A673 (cell line): ENCODE measurements around the gene C9. TPM values are rescaled to one million over a fixed set of nuclear protein-coding genes. Genes with fewer than 3 reads are reported as not detected.

Source experiments
- BruUV-seq: library from RNA; stranded (reverse); fragments of 400-500 nt; replicated peaks from 2 replicates; lab custom pipeline; 2021; lab: Mats Ljungman, UMichigan
- CTCF ChIA-PET: fragments of 300-600 bp; sonication (Branson Sonifier 250); formaldehyde crosslinking; loops from one replicate; lab custom pipeline; 2022; ENCODE audit warnings: antibody characterized with exemption; lab: Charles Lee
- POLR2A ChIA-PET: fragments of 300-600 bp; sonication (Branson Sonifier 250); formaldehyde crosslinking; loops from one replicate; lab custom pipeline; 2022; ENCODE audit warnings: antibody characterized with exemption; ENCODE audit not compliant: low non-redundant PET; lab: Charles Lee
- DNase-seq: peaks from one replicate; pipeline ENCODE4 v3.0.0-alpha.2; 2015; ENCODE audit warnings: low spot score
- H3K27ac ChIP-seq: fragments of 200-600 bp; sonication (generic); 2 replicates; pipeline ENCODE4 v1.5.1; 2016; ENCODE audit warnings: mixed run types, low read depth, mild to moderate bottlenecking, mixed read lengths, antibody characterized with exemption, low read length; ENCODE audit not compliant: poor library complexity, severe bottlenecking
- H3K27me3 ChIP-seq: fragments of 200-600 bp; sonication (generic); replicated peaks from 2 replicates; pipeline ENCODE4 v1.6.1; 2017; ENCODE audit warnings: mixed run types, low read depth, mild to moderate bottlenecking, mixed read lengths, antibody characterized with exemption, low read length; ENCODE audit not compliant: insufficient read depth, poor library complexity
- H3K36me3 ChIP-seq: fragments of 200-600 bp; sonication (generic); 2 replicates; pipeline ENCODE4 v1.6.1; 2016; ENCODE audit warnings: mixed run types, mild to moderate bottlenecking, mixed read lengths, antibody characterized with exemption, low read length; ENCODE audit not compliant: insufficient read depth, poor library complexity, severe bottlenecking
- H3K4me1 ChIP-seq: fragments of 200-600 bp; sonication (generic); 2 replicates; pipeline ENCODE4 v1.6.1; 2017; ENCODE audit warnings: mixed run types, mild to moderate bottlenecking, mixed read lengths, antibody characterized with exemption, low read length; ENCODE audit not compliant: insufficient read depth, poor library complexity, severe bottlenecking
- H3K4me3 ChIP-seq: fragments of 200-600 bp; sonication (generic); 2 replicates; pipeline ENCODE4 v1.5.1; 2016; ENCODE audit warnings: low read depth, mixed run types, mild to moderate bottlenecking, mixed read lengths, low read length; ENCODE audit not compliant: poor library complexity, severe bottlenecking
- H3K9me3 ChIP-seq: fragments of 200-600 bp; sonication (generic); 2 replicates; pipeline ENCODE4 v1.6.1; 2016; ENCODE audit warnings: mixed run types, low read depth, mild to moderate bottlenecking, mixed read lengths, antibody characterized with exemption, low read length; ENCODE audit not compliant: poor library complexity, severe bottlenecking
- CTCF ChIP-seq: fragments of 300-800, 200-600 bp; sonication (generic); conservative IDR thresholded peaks from 2 replicates; pipeline ENCODE4 v1.5.1; 2017; ENCODE audit warnings: low read depth, mild to moderate bottlenecking, antibody characterized with exemption, low read length, moderate library complexity, mixed read lengths
- EZH2 ChIP-seq: fragments of 200-600 bp; sonication (generic); IDR thresholded peaks from 2 replicates; pipeline ENCODE4 v1.6.1; 2017; ENCODE audit warnings: borderline replicate concordance, low read depth, mild to moderate bottlenecking, mixed read lengths, antibody characterized with exemption, low read length; ENCODE audit not compliant: poor library complexity, severe bottlenecking
- intact Hi-C: fragments of 100-400 bp; cut with micrococcal nuclease; formaldehyde crosslinking; loops from one replicate; pipeline ENCODE4 v1.10.0; 2022; ENCODE audit not compliant: unreplicated experiment
- total RNA-seq: library from RNA; stranded (reverse); gene quantifications from 2 replicates; pipeline ENCODE4 v1.2.3, GENCODE V29; 2021

C9 gene
- total RNA-seq, 1 experiment from 2014 or later: not detected

DNA sequence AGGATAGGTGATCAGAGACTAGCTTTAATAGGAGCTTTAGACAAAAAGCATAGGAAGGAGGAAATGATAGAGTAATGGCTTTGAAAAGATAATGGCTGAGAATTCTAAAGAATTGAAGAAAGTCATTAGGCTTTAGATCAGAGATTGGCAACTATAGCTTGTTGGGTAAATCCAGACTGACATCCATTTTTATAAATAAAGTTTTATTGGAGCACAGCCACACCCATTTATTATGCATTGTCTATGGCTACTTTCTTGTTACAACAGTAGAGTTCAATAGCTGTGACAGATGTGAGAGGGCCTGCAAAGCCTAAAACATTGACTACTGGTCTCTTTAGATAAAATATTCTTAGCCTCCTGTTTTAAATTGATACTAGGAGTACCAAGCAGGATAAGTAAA, 104.2 kb downstream of the C9 start:
- Histone ChIP-seq H3K36me3 (no peaks in the 10 kb centered on the region), H3K27ac (no peak overlapping the region), H3K9me3 (no peaks in the 10 kb centered on the region), H3K27me3 (no peaks in the 10 kb centered on the region), H3K4me1 (no peaks in the 10 kb centered on the region), H3K4me3 (no peak overlapping the region)
- BruUV-seq: no TSS peak
- intact Hi-C loops: no loop called here
- DNase-seq: no peak
- TF ChIP-seq CTCF (no peak), EZH2 (no peak)
- ChIA-PET CTCF (no interaction called here), POLR2A (no interaction called here)

DNA sequence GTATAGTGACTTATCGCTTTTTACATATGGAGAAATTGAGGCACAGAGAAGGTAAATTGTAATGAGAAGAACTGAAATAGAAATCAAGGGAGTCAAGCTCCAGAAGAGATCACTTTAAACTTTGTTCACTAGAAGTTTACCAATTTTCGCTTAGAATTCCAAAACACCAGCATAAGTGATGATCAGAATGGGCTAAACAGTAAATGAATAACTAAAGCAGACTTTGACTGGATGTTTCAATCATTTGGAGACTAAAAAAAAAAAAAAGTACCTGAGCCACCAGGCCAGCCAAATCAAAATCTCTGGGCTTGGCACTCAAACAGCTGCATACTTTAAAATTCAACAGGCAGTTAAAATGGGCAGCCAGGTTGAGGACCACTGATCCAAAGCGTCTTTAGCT, 106.7 kb downstream of the C9 start:
- Histone ChIP-seq H3K9me3 (no peaks in the 10 kb centered on the region), H3K4me3 (no peak overlapping the region), H3K4me1 (no peaks in the 10 kb centered on the region), H3K36me3 (no peaks in the 10 kb centered on the region), H3K27ac (no peak overlapping the region), H3K27me3 (no peaks in the 10 kb centered on the region)
- ChIA-PET POLR2A (no interaction called here), CTCF (no interaction called here)
- no TSS peak for BruUV-seq
- intact Hi-C loops: no loop called here
- no peak for DNase-seq
- TF ChIP-seq EZH2: no peak
- no peak for TF ChIP-seq CTCF

DNA sequence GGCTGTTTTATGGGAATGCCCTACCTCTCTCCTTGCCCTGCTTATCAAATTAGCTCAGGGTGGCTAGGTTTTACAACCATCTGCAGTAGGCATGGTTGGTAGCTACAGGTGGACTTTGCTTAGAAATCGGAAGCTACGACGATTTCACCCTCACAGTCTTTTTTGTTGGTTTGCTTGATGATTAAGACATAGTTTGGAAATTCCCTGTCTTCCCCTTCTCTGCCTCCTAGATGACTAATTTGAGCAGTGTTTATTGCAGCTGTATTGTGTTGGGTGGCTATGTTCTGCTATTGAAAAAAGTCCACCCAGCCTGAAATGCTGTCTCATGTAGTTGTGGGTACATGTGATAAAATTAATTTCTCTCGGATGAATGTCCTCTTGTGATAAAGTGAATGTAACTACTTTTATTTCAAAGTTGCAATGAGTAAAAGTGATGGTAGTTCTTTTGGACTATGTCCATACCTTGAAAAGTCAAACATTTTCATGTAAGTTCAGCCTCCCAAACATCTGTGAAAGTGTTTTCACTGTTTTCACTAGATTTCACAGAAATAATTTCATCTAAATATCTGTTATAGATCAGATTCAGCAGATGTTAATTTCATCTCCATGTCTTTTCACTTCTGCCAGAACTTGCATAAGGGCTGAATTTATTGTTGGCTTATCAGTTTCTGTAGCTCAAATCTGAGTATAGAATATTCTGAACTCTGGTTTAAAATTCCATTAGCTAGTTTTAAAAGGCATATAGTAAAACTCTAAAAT, 107.6 kb downstream of the C9 start:
- H3K36me3 ChIP-seq: no peaks in the 10 kb centered on the region
- no peaks in the 10 kb centered on the region for H3K4me1 ChIP-seq
- DNase-seq: no peak
- no peak overlapping the region for H3K27ac ChIP-seq
- no peaks in the 10 kb centered on the region for H3K27me3 ChIP-seq
- BruUV-seq: no TSS peak
- no peak overlapping the region for H3K4me3 ChIP-seq
- no peaks in the 10 kb centered on the region for H3K9me3 ChIP-seq
- ChIA-PET POLR2A (no interaction called here), CTCF (no interaction called here)
- no peak for TF ChIP-seq CTCF
- TF ChIP-seq EZH2: no peak
- intact Hi-C loops: no loop called here
